Hippocampal formation (tissue), 2 donors: ENCODE results near the gene HECTD4.
"Not testable (repeated sequence)": the region's sequence is repeated elsewhere in the genome, so short reads cannot be mapped to it uniquely, and the experiment has no call there.

Source experiments
- DNase-seq, 2 donors: peaks; one replicate each; lab custom pipeline; 2025; lab: John Stamatoyannopoulos, UW

The HECTD4 gene

GRCh38 chr12:112406519-112407488 is 24.6 kb upstream of the HECTD4 start:
- no peak for DNase-seq

DNA sequence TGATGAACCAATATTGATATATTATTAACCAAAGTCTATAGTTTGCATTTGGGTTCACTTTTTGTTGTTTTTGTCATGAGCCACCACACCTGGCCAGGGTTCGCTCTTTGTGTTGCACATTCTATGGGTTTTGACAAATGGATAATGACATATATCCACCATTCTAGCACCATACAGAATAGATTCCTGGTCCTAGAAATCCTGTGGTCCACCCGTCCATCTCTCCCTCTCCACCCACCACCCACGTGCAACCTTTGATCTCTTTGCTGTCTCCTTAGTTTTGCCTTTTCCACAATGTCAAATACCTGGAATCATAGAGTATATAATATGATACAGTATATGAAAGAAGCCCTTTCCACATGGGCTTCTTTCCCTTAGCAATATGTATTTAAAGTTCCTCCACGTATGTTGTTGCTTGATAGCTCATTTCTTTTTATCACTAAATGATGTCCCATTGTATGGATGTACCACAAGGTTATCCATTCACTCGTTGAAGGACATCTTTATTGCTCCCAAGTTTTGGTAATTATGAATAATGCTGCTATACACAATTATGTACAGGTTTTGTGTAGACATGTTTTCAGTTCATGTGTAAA is 19.8 kb upstream of the HECTD4 start:
- no peak for DNase-seq

- no peak for DNase-seq
Measured at GRCh38 chr12:112401054-112401453, 18.8 kb upstream of the HECTD4 start.

DNA sequence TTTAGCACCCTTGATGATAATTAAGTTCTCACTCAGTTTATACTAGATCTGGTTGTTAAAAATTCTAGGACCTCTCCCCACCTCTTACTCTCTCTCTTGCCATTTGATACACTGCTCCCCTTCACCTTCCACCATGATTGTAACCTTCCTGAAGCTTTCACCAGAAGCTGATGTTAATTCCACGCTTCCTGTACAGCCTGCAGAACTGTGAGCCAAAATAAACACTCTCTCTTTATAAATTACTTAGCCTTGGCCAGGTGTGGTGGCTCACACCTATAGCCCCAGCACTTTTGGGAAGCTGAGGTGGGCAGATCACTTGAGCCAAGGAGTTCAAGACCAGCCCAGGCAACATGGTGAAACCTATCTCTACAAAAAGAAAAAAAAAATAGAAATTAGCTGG is 11.1 kb upstream of the HECTD4 start:
- DNase-seq, result no peak

- DNase-seq, result not testable (repeated sequence)
Measured at GRCh38 chr12:112389922-112390654, 7.9 kb upstream of the HECTD4 start.

DNA sequence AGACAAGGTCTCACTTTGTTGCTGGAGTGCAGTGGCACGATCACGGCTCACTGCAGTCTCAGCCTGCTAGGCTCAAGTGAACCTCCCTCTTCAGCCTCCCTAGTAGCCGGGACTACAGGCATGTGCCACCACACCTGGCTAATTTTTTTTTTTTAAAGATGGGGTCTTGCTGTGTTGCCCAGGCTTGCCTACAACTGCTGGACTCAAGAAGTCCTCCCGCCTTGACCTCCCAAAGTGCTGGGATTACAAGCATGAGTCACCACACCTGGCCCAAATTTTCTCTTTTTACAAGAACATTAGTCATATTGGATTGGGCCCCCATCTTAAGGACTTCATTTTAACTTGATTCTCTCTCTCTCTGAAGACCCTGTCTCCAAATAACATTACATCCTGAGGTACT is 7.0 kb upstream of the HECTD4 start:
- DNase-seq, result no peak

- DNase-seq, result no peak
Measured at GRCh38 chr12:112386726-112387125, 4.5 kb upstream of the HECTD4 start.

- DNase-seq, result no peak
Measured at GRCh38 chr12:112382866-112383265, 635 bp upstream of the HECTD4 start.

GRCh38 chr12:112381406-112381882 is 787 bp downstream of the HECTD4 start:
- no peak for DNase-seq

GRCh38 chr12:112380663-112381405 is 1.4 kb downstream of the HECTD4 start:
- no peak for DNase-seq

- no peak for DNase-seq
Measured at GRCh38 chr12:112375105-112375504, 7.1 kb downstream of the HECTD4 start.

- no peak for DNase-seq
Measured at GRCh38 chr12:112374166-112374740, 8.0 kb downstream of the HECTD4 start.

DNA sequence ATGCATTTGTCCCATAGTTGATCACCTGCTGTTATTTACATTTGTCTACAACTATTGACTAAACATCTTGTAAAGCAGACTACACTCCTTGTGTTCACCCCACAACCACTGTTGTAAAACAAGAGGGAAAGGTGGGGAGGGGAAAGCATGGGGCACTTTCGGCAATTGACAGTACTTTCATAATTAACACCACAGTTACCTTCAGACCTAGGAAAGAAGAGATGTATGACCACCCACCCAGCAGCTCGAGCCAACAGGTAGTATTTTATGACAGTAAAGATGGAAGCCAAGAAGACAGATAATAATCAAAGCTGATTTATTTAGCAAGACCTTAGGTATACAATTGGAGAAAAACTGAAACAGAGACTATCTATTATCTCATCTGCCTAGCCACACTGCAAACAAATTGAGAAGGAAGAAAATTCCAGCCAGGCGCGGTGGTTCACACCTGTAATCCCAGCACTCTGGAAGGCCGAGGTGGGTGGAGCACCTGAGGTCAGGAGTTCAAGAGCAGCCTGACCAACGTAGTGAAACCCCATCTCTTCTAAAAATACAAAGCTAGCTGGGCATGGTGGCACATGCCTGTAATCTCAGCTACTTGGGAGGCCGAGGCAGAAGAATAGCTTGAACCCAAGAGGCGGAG is 11.2 kb downstream of the HECTD4 start:
- DNase-seq, result no peak

- no peak for DNase-seq
Measured at GRCh38 chr12:112370199-112370598, 12.0 kb downstream of the HECTD4 start.

DNA sequence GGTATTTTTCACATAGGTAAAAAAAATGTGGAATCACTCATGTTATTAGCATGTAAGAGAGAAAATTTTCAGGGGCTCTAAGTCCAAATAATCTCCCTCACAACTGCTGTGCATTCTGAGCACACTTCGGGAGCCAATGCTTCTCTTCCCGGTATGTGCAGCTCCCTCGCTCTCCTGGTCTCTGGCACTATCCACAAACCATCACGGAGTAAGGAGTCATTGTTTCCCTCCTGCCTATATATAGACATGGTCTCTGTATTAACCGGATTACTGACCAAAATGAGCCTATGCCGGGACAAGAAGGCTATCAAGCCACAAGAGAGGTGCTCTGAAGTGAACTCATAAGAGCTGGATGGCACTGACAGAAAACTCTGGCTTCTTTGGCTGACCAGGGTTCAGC is 13.4 kb downstream of the HECTD4 start:
- DNase-seq, result no peak

- DNase-seq, result no peak
Measured at GRCh38 chr12:112367965-112368364, 14.3 kb downstream of the HECTD4 start.

DNA sequence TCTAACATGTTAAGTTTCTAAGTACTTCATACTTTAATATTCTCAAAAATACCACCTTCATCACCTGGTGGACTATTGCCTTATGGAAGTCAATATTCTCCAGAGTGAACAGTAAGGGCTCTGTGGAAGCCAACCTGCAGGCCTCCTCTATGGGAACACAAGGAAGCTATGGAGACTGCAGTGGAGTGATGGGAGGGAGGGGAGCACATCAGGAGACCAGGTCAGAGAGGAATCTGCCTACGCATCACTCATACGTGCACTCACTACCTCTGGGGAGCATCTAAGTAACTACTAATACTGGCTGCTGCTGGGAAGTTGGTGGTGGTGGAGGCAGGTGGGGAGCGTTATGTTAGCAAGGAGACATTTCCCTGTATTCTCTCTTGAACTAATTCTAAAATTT is 19.9 kb downstream of the HECTD4 start:
- DNase-seq, result no peak

- no peak for DNase-seq
Measured at GRCh38 chr12:112361271-112361670, 21.0 kb downstream of the HECTD4 start.

DNA sequence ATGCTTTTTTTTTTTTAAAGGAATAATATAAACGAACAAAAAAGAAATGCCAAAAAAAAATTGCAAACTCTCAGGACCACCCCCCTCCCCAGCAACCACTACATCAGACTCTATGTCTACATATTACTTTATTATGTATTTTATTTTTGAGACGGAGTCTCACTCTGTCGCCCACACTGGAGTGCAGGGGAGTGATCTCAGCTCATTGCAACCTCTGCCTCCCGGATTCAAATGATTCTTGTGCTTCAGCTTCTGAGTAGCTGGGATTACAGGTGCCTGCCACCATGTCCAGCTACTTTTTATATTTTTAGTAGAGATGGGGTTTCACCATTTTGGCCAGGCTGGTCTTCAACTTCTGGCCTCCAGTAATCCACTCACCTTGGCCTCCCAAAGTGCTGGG is 22.9 kb downstream of the HECTD4 start:
- DNase-seq, result no peak

GRCh38 chr12:112357214-112357613 is 25.0 kb downstream of the HECTD4 start:
- DNase-seq, result no peak

DNA sequence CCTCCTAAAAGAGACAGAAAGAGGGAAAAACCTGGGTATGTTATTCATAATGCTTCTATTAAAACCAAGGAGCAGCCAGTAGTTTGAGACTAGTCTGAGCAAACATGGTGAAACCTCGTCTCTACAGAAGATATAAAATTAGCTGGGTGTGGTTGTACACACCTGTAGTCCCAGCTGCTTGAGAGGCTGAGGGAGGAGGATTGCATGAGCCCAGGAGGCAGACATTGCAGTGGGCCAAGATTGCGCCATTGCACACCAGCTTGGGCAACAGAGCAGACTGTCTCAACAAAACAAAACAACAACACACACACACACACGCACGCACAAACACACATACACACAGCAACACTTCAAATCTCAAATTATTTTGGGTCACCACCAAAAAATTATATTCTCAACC is 27.8 kb downstream of the HECTD4 start:
- no peak for DNase-seq
